ENCODE data around the gene FOXD4L6.
"Not testable (repeated sequence)": the region's sequence is repeated elsewhere in the genome, so short reads cannot be mapped to it uniquely, and the experiment has no call there.

GRCh38 chr9:41109253-41109652 is 19.2 kb downstream of the FOXD4L6 start:
- TF ChIP-seq CTCF (IDR thresholded peaks at IDR 0.05; ENCODE audit: borderline replicate concordance, extremely low read depth, low read length, poor library complexity, severe bottlenecking); EZH2 (IDR thresholded peaks at IDR 0.05; ENCODE audit: borderline replicate concordance, low read depth, low read length, severe bottlenecking): not testable (repeated sequence)
